ENCODE measurements around the gene P2RX1.

The P2RX1 gene

GRCh38 chr17:3915995-3916696 is at the start of gene P2RX1:
TSS of gene P2RX1 (minus strand) at chr17:3916465. CDS start at chr17:3916225, 240 bp downstream.
- Histone ChIP-seq H3K27ac (peak within 1 kb of the TSS; percentile 99), H3K9me3 (no peaks in the 10 kb centered on the region), H3K36me3 (peaks cover 14% of the 10 kb centered on the region), H3K4me1 (ENCODE audit: control insufficient read depth in 1 of 2, insufficient read depth in 1 of 2, low read depth in 1 of 2, low read length in 1 of 2) (peaks cover 61 to 69% of the 10 kb centered on the region in 2 experiments), H3K27me3 (no peaks in the 10 kb centered on the region), H3K4me3 (ENCODE audit: low read depth in 1 of 2, low read length in 1 of 2) (peak within 1 kb of the TSS; percentile 93 to 99)
- no peak for TF ChIP-seq CTCF (IDR thresholded peaks at IDR 0.05)

- Histone ChIP-seq H3K4me3 (ENCODE audit: low read depth in 1 of 2, low read length in 1 of 2) (peak overlapping the region; percentile 91 to 94), H3K27ac (peak overlapping the region; percentile 97), H3K4me1 (ENCODE audit: control insufficient read depth in 1 of 2, insufficient read depth in 1 of 2, low read depth in 1 of 2, low read length in 1 of 2) (peaks cover 42 to 43% of the 10 kb centered on the region in 2 experiments), H3K36me3 (peaks cover 4% of the 10 kb centered on the region), H3K27me3 (no peaks in the 10 kb centered on the region), H3K9me3 (no peaks in the 10 kb centered on the region)
- peak; percentile 34 for TF ChIP-seq CTCF (IDR thresholded peaks at IDR 0.05)
Observed at GRCh38 chr17:3965118-3965800, 49.0 kb upstream of the P2RX1 start.

GRCh38 chr17:3964203-3965117 is 48.2 kb upstream of the P2RX1 start, which contains the start of gene ATP2A3:
TSS of gene ATP2A3 (minus strand) at chr17:3964437. CDS start at chr17:3964291, 146 bp downstream.
- Histone ChIP-seq H3K27ac (peak within 1 kb of the TSS; percentile 97), H3K4me3 (ENCODE audit: low read depth in 1 of 2, low read length in 1 of 2) (peak within 1 kb of the TSS; percentile 91 to 94), H3K9me3 (no peaks in the 10 kb centered on the region), H3K27me3 (no peaks in the 10 kb centered on the region), H3K36me3 (peaks cover 4% of the 10 kb centered on the region), H3K4me1 (ENCODE audit: control insufficient read depth in 1 of 2, insufficient read depth in 1 of 2, low read depth in 1 of 2, low read length in 1 of 2) (peaks cover 50 to 51% of the 10 kb centered on the region in 2 experiments)
- no peak for TF ChIP-seq CTCF (IDR thresholded peaks at IDR 0.05)

GRCh38 chr17:3963237-3964201 is 47.3 kb upstream of the P2RX1 start:
- Histone ChIP-seq H3K36me3 (peaks cover 4% of the 10 kb centered on the region), H3K4me3 (ENCODE audit: low read depth in 1 of 2, low read length in 1 of 2) (peak overlapping the region; percentile 91 to 94), H3K9me3 (no peaks in the 10 kb centered on the region), H3K27me3 (no peaks in the 10 kb centered on the region), H3K27ac (peak overlapping the region; percentile 97), H3K4me1 (ENCODE audit: control insufficient read depth in 1 of 2, insufficient read depth in 1 of 2, low read depth in 1 of 2, low read length in 1 of 2) (peaks cover 57 to 58% of the 10 kb centered on the region in 2 experiments)
- no peak for TF ChIP-seq CTCF (IDR thresholded peaks at IDR 0.05)

Measured in neutrophil (primary cell).